GM12878 (cell line): ENCODE results near the gene SLC5A2. TPM values are rescaled to one million over a fixed set of nuclear protein-coding genes. Genes with fewer than 3 reads are reported as not detected.

Experiments
- ATAC-seq: fragments of 200-7000 bp; cut with Tn5 transposase; 3 replicates; pipeline ENCODE4 v1.9.1; 2020; ENCODE audit warnings: mild to moderate bottlenecking, moderate library complexity
- BruUV-seq: library from RNA; stranded (reverse); fragments of 400-500 nt; replicated peaks from 2 replicates; lab custom pipeline; 2021; lab: Mats Ljungman, UMichigan
- CTCF ChIA-PET: fragments of 300-600 bp; sonication (Branson Sonifier 250); formaldehyde crosslinking; extraction: SDS; loops from one replicate; lab custom pipeline; 2021; ENCODE audit warnings: inconsistent platforms; lab: Yijun Ruan, JAX
- POLR2A ChIA-PET: fragments of 350-600 bp; formaldehyde crosslinking; extraction: SDS; loops from one replicate; lab custom pipeline; 2021; ENCODE audit warnings: inconsistent platforms; lab: Charles Lee
- RAD21 ChIA-PET: fragments of 300-600 bp; sonication (Branson Sonifier 250); formaldehyde crosslinking; loops from one replicate; lab custom pipeline; 2023; ENCODE audit warnings: antibody characterized with exemption; ENCODE audit not compliant: unreplicated experiment; lab: Charles Lee
- SMC1A ChIA-PET: fragments of 300-600 bp; sonication (Branson Sonifier 250); formaldehyde crosslinking; loops from one replicate; lab custom pipeline; 2023; ENCODE audit not compliant: unreplicated experiment, uncharacterized antibody; lab: Charles Lee
- DNase-seq: peaks from one replicate; pipeline ENCODE4 v3.0.0-alpha.2; 2011; ENCODE audit warnings: low read depth, low spot score
- FAIRE-seq: peaks from 3 replicates; lab custom pipeline; 2011; peaks lifted over from hg19 to GRCh38; lab: Jason Lieb, UNC
- H2AFZ ChIP-seq: 2 replicates; pipeline ENCODE4 v1.6.0; 2011; ENCODE audit warnings: low read depth, low read length, control low read depth; ENCODE audit not compliant: control insufficient read depth
- H3K27ac ChIP-seq: 2 replicates; pipeline ENCODE4 v1.5.1; 2011; ENCODE audit warnings: control low read depth; ENCODE audit not compliant: control insufficient read depth, insufficient read depth
- H3K27me3 ChIP-seq, 2 experiments: replicated peaks in 1 of 2; 2 replicates each; pipeline versions ENCODE4 v1.6.0 to v1.6.1; 2011; ENCODE audit warnings: low read length in 1 of 2; ENCODE audit not compliant: control insufficient read depth in 2 of 2, insufficient read depth in 2 of 2
- H3K36me3 ChIP-seq, 2 experiments: 2 replicates each; pipeline ENCODE4 v1.5.1; 2011; ENCODE audit warnings: low read length in 1 of 2; ENCODE audit not compliant: control insufficient read depth in 2 of 2, insufficient read depth in 2 of 2
- H3K4me1 ChIP-seq: 2 replicates; pipeline ENCODE4 v1.6.1; 2011; ENCODE audit warnings: mild to moderate bottlenecking, low read length, moderate library complexity, mixed read lengths; ENCODE audit not compliant: control insufficient read depth, insufficient read depth
- H3K4me2 ChIP-seq: 2 replicates; pipeline ENCODE4 v1.6.0; 2011; ENCODE audit warnings: control low read depth; ENCODE audit not compliant: control insufficient read depth, insufficient read depth
- H3K4me3 ChIP-seq: fragments of 200-600 bp; sonication (generic); 2 replicates; pipeline ENCODE4 v1.5.1; 2016
- H3K79me2 ChIP-seq: 2 replicates; pipeline ENCODE4 v1.6.0; 2011; ENCODE audit warnings: low read length; ENCODE audit not compliant: control insufficient read depth, insufficient read depth
- H3K9ac ChIP-seq: 2 replicates; pipeline ENCODE4 v1.8.0; 2011; ENCODE audit warnings: low read length, control low read depth, mixed read lengths; ENCODE audit not compliant: control insufficient read depth, insufficient read depth
- H3K9me3 ChIP-seq: replicated peaks from 3 replicates; pipeline ENCODE4 v1.5.1; 2011; ENCODE audit warnings: mild to moderate bottlenecking, low read length; ENCODE audit not compliant: control insufficient read depth, insufficient read depth
- H4K20me1 ChIP-seq: 2 replicates; pipeline ENCODE4 v1.6.0; 2011; ENCODE audit not compliant: control insufficient read depth, insufficient read depth
- GABPA ChIP-seq: IDR thresholded peaks from 2 replicates; pipeline ENCODE4 v1.6.1; 2014; ENCODE audit warnings: antibody characterized with exemption, low read depth, mild to moderate bottlenecking, inconsistent platforms
- SIX5 ChIP-seq: IDR thresholded peaks from 2 replicates; pipeline ENCODE4 v1.6.1; 2011; ENCODE audit warnings: mild to moderate bottlenecking, low read depth, low read length, moderate library complexity; ENCODE audit not compliant: severe bottlenecking
- SP1 ChIP-seq: IDR thresholded peaks from one replicate; pipeline ENCODE4 v1.6.1; 2011; ENCODE audit warnings: low read depth, low read length
- SREBF2 ChIP-seq: IDR thresholded peaks from 2 replicates; pipeline ENCODE4 v1.6.1; 2012; ENCODE audit warnings: mild to moderate bottlenecking, low read length
- TCF3 ChIP-seq: IDR thresholded peaks from 2 replicates; pipeline ENCODE4 v1.6.1; 2012; ENCODE audit warnings: low read depth, mild to moderate bottlenecking, low read length, borderline replicate concordance; ENCODE audit not compliant: insufficient read depth
- WGBS: methylation state at CpG from one replicate; pipeline ENCODE4 v1.1.6; 2016; ENCODE audit warnings: low lambda C conversion rate; ENCODE audit not compliant: insufficient replicate concordance, insufficient coverage; ENCODE audit errors: missing lambda C conversion rate; 5-methylcytosine and 5-hydroxymethylcytosine counted together
- in situ Hi-C: fragments of 300-500 bp; cut with MboI; formaldehyde crosslinking; loops from 9 replicates; pipeline ENCODE4 v1.14.3; 2018; ENCODE audit warnings: mixed read lengths
- intact Hi-C: fragments of 100-400 bp; cut with micrococcal nuclease; formaldehyde crosslinking; loops from one replicate; pipeline ENCODE4 v1.14.2; 2022; ENCODE audit not compliant: unreplicated experiment
- polyA plus RNA-seq, 11 experiments: library from polyadenylated mRNA; depleted of rRNA in 4 of 11; unstranded in 6 of 11; stranded (reverse) in 5 of 11; fragments of >200 nt; fragmentation: Nextera tagmentation in 4 of 11; fragmentation: Illumina TruSeq in 1 of 11; extraction: Ambion mirVana in 4 of 11; extraction: Trizol in 1 of 11; gene quantifications; 1 replicate in 1 of 11; 2 replicates in 10 of 11; pipeline versions ENCODE4 v1.2.1 to v1.2.3, GENCODE V29; 2011 to 2016; ENCODE audit warnings: inconsistent platforms in 2 of 11, missing spikeins in 2 of 11, low read depth in 1 of 11
- total RNA-seq, 4 experiments: library from RNA; depleted of rRNA in 3 of 4; stranded (reverse); fragments of >200 nt in 3 of 4; fragmentation: Illumina TruSeq in 1 of 4; extraction: Trizol in 1 of 4; gene quantifications; 2 replicates each; pipeline versions ENCODE4 v1.2.1 to v1.2.3, GENCODE V29; 2013 to 2021

SLC5A2 gene
- total and polyA plus RNA-seq, 10 of the 15 experiments (the other 5 are each of a cell fraction or from before 2014, with no cell fraction given) = 3.6 to 4.8 (median 4.4) TPM; not detected in 6

DNA sequence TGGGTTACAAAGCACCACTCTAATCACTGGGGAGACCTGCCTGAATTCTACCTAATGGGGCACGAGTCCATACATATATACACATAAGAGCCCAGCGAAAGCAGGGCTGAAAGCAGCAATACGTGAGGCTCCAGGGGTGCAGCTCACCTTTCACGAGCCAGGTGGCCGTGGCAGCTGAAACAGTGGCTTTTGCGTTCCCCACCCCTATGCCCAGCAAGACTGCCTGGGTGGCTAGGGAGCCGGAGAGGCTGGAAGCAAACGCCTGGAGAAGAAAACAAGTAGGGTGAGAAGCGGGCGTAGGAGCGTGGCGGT lies 24.6 kb downstream of the SLC5A2 start:
- RAD21 ChIA-PET = interaction anchor here (1.0 kb wide), 1 partner anchor 47 kb away, joined by 3 read pairs; no protein-coding TSS in a partner anchor
- no peak for TF ChIP-seq SIX5
- no peak for TF ChIP-seq GABPA
- no peak for TF ChIP-seq SP1
- no peak for TF ChIP-seq SREBF2
- 0 out of 2 replicates have a peak, but pooled peaks have one; percentile 11 for TF ChIP-seq TCF3
- BruUV-seq = no TSS peak
- H3K4me2 ChIP-seq = peak overlapping the region; percentile 91
- H2AFZ ChIP-seq = peak overlapping the region; percentile 89
- H3K27ac ChIP-seq = peak overlapping the region; percentile 92
- POLR2A ChIA-PET = interaction anchor here (1.0 to 1.6 kb wide), 3 partner anchors 20 to 366 kb away, joined by 3 to 6 read pairs (median 4); partner anchors contain the start of gene ZNF267
- H3K4me1 ChIP-seq = peaks cover 14% of the 10 kb centered on the region
- CTCF ChIA-PET = interaction anchor here (0.6 to 3.1 kb wide), 3 partner anchors 47 to 207 kb away, joined by 3 to 25 read pairs (median 5); partner anchors contain the start of gene ARMC5
- in situ Hi-C loops (no loop called here), intact Hi-C loops (loop anchor here (5.0 to 10.0 kb wide), 3 partner anchors 50 to 205 kb away; partner anchors contain the start of gene ARMC5)
- no peaks in the 10 kb centered on the region; a peak in 1 of 4 replicates for H3K36me3 ChIP-seq
- no peaks in the 10 kb centered on the region for H4K20me1 ChIP-seq
- H3K4me3 ChIP-seq = peak overlapping the region; percentile 90
- no peak for FAIRE-seq
- ATAC-seq = peak; percentile 31; the same call in 2 of the 3 replicates
- H3K9ac ChIP-seq = peak overlapping the region; percentile 98
- no peak for DNase-seq
- H3K9me3 ChIP-seq = no peaks in the 10 kb centered on the region; the same call in 2 of the 3 replicates
- no peaks in the 10 kb centered on the region for H3K27me3 ChIP-seq
- SMC1A ChIA-PET = interaction anchor here (0.9 to 1.5 kb wide), 3 partner anchors 9 to 367 kb away, joined by 3 to 9 read pairs (median 4); partner anchors contain the start of gene ZNF267
- WGBS = 2% methylated on average over 12 of the region's 12 CpGs
- peaks cover 26% of the 10 kb centered on the region for H3K79me2 ChIP-seq
